ENCODE data around the gene PEX12. TPM values are rescaled to one million over a fixed set of nuclear protein-coding genes. Genes with fewer than 3 reads are reported as not detected.
"Not testable (repeated sequence)": the region's sequence is repeated elsewhere in the genome, so short reads cannot be mapped to it uniquely, and the experiment has no call there.

Gene PEX12
- polyA plus RNA-seq, 3 donors = 1.9 to 3.1 (median 3.0) TPM

- peak within 1 kb of the TSS; percentile 68 for H3K27ac ChIP-seq (ENCODE audit: low read depth, low read length)
- 0 to 1% (median 1%) methylated on average over 49 to 50 of the region's 50 CpGs for WGBS, 3 donors
These were observed 8.9 kb upstream of the PEX12 start, which contains the start of gene AP2B1 for GRCh38 chr17:35587074-35587961. Gene AP2B1, plus strand, starts transcription at chr17:35587322. Its CDS starts 6,709 bp downstream, at chr17:35594031.

GRCh38 chr17:35586569-35587073 lies 8.2 kb upstream of the PEX12 start:
- no peak overlapping the region for H3K27ac ChIP-seq (ENCODE audit: low read depth, low read length)

GRCh38 chr17:35584061-35584460 lies 5.7 kb upstream of the PEX12 start:
- H3K27ac ChIP-seq (ENCODE audit: low read depth, low read length) = no peak overlapping the region
- WGBS, 3 donors = 89 to 95% (median 91%) methylated on average over 1 of the region's 1 CpG

More at GRCh38 chr17:35586569-35587073, 8.2 kb upstream of the PEX12 start:
- WGBS, 3 donors = 22 to 32% (median 28%) methylated on average over 7 of the region's 7 CpGs

- WGBS, 3 donors = 2 to 3% (median 3%) methylated on average over 11 of the region's 11 CpGs
These were observed 610 bp upstream of the PEX12 start for GRCh38 chr17:35578929-35579432.

GRCh38 chr17:35577830-35578196 lies 558 bp downstream of the PEX12 start:
- WGBS, 3 donors = 2 to 3% (median 3%) methylated on average over 8 of the region's 8 CpGs
- no peak overlapping the region for H3K27ac ChIP-seq (ENCODE audit: low read depth, low read length)

More at GRCh38 chr17:35578929-35579432, 610 bp upstream of the PEX12 start:
- H3K27ac ChIP-seq (ENCODE audit: low read depth, low read length) = no peak overlapping the region

- no peak overlapping the region for H3K27ac ChIP-seq (ENCODE audit: low read depth, low read length)
- 84 to 93% (median 91%) methylated on average over 3 of the region's 3 CpGs for WGBS, 3 donors
These were observed 2.6 kb downstream of the PEX12 start for GRCh38 chr17:35575759-35576158.

GRCh38 chr17:35569405-35569804 lies 9.0 kb downstream of the PEX12 start:
- no peak overlapping the region for H3K27ac ChIP-seq (ENCODE audit: low read depth, low read length)
- WGBS, 3 donors = 62 to 90% (median 88%) methylated on average over 2 of the region's 2 CpGs

GRCh38 chr17:35568561-35568960 lies 9.8 kb downstream of the PEX12 start:
- H3K27ac ChIP-seq (ENCODE audit: low read depth, low read length) = no peak overlapping the region
- 7 to 30% (median 27%) methylated on average over 15 of the region's 15 CpGs for WGBS, 3 donors

- WGBS, 3 donors = 58 to 78% (median 76%) methylated on average over 11 of the region's 11 CpGs
These were observed 11.4 kb downstream of the PEX12 start for GRCh38 chr17:35566968-35567367.

GRCh38 chr17:35563181-35563580 lies 15.2 kb downstream of the PEX12 start:
- 77 to 90% (median 84%) methylated on average over 13 to 16 of the region's 16 CpGs for WGBS, 3 donors
- not testable (repeated sequence) for H3K27ac ChIP-seq (ENCODE audit: low read depth, low read length)

More at GRCh38 chr17:35566968-35567367, 11.4 kb downstream of the PEX12 start:
- H3K27ac ChIP-seq (ENCODE audit: low read depth, low read length) = no peak overlapping the region

GRCh38 chr17:35560703-35561102 lies 17.7 kb downstream of the PEX12 start, which contains the start of gene SLFN14:
Gene SLFN14, minus strand, starts transcription at chr17:35560819. Its CDS starts 2,757 bp downstream, at chr17:35558062.
- 45 to 55% (median 53%) methylated on average over 3 of the region's 3 CpGs for WGBS, 3 donors
- no peak within 1 kb of the TSS for H3K27ac ChIP-seq (ENCODE audit: low read depth, low read length)

GRCh38 chr17:35559495-35560210 lies 18.7 kb downstream of the PEX12 start:
- no peak overlapping the region for H3K27ac ChIP-seq (ENCODE audit: low read depth, low read length)
- 43 to 61% (median 47%) methylated on average over 2 of the region's 2 CpGs for WGBS, 3 donors

GRCh38 chr17:35557353-35557752 lies 21.0 kb downstream of the PEX12 start:
- WGBS, 3 donors = 74 to 79% (median 76%) methylated on average over 3 of the region's 3 CpGs
- no peak overlapping the region for H3K27ac ChIP-seq (ENCODE audit: low read depth, low read length)

- no peak overlapping the region for H3K27ac ChIP-seq (ENCODE audit: low read depth, low read length)
- WGBS, 3 donors = 86 to 88% (median 87%) methylated on average over 5 of the region's 5 CpGs
These were observed 22.7 kb downstream of the PEX12 start for GRCh38 chr17:35555691-35556090.

- no peak overlapping the region for H3K27ac ChIP-seq (ENCODE audit: low read depth, low read length)
- WGBS, 3 donors = 60 to 72% (median 67%) methylated on average over 5 of the region's 5 CpGs
These were observed 23.7 kb downstream of the PEX12 start for GRCh38 chr17:35554668-35555067.

GRCh38 chr17:35553310-35553709 lies 25.1 kb downstream of the PEX12 start:
- no peak overlapping the region for H3K27ac ChIP-seq (ENCODE audit: low read depth, low read length)
- 73 to 89% (median 81%) methylated on average over 4 of the region's 4 CpGs for WGBS, 3 donors

- H3K27ac ChIP-seq (ENCODE audit: low read depth, low read length) = no peak overlapping the region
These were observed 29.4 kb downstream of the PEX12 start for GRCh38 chr17:35548978-35549377.

GRCh38 chr17:35548208-35548810 lies 30.1 kb downstream of the PEX12 start:
- 55 to 73% (median 67%) methylated on average over 8 of the region's 8 CpGs for WGBS, 3 donors
- H3K27ac ChIP-seq (ENCODE audit: low read depth, low read length) = no peak overlapping the region

More at GRCh38 chr17:35548978-35549377, 29.4 kb downstream of the PEX12 start:
- 39 to 89% (median 82%) methylated on average over 1 of the region's 1 CpG for WGBS, 3 donors

All from adipose tissue (tissue), 3 donors.